ENCODE data around the gene PDE6B. TPM values are rescaled to one million over a fixed set of nuclear protein-coding genes. Genes with fewer than 3 reads are reported as not detected.

The PDE6B gene
- polyA plus RNA-seq, 1 donor (not counting 4 experiments of a cell fraction or from before 2014, with no cell fraction given), result not detected

- Histone ChIP-seq H3K27me3 (ENCODE audit: control insufficient read depth, extremely low read depth, insufficient read depth, low read length) (peaks cover 6% of the 10 kb centered on the region), H3K27ac (ENCODE audit: control insufficient read depth, insufficient read depth, low read length) (no peak overlapping the region), H3K36me3 (ENCODE audit: control insufficient read depth in 2 of 2, extremely low read depth in 1 of 2, insufficient read depth in 2 of 2, low read length in 2 of 2) (no peaks in the 10 kb centered on the region), H3K9ac (ENCODE audit: control insufficient read depth, extremely low read depth, insufficient read depth, low read length) (no peak overlapping the region), H3K9me3 (ENCODE audit: control insufficient read depth, low read depth, low read length) (peaks cover 13% of the 10 kb centered on the region), H3K9me1 (ENCODE audit: control insufficient read depth, extremely low read depth, insufficient read depth, low read length) (no peaks in the 10 kb centered on the region), H3K4me2 (ENCODE audit: control insufficient read depth, extremely low read depth, insufficient read depth, low read depth, low read length) (no peak overlapping the region), H3K79me2 (ENCODE audit: control insufficient read depth, insufficient read depth, low read length) (no peaks in the 10 kb centered on the region), H4K20me1 (ENCODE audit: control insufficient read depth, extremely low read depth, insufficient read depth, low read length) (no peaks in the 10 kb centered on the region), H3K4me1 (ENCODE audit: control insufficient read depth, extremely low read depth, insufficient read depth, low read length) (no peaks in the 10 kb centered on the region), H3K4me3 (ENCODE audit: control insufficient read depth in 2 of 3, extremely low read depth in 1 of 3, insufficient read depth in 2 of 3, low read depth in 1 of 3, low read length in 3 of 3) (no peak overlapping the region), H2AFZ (ENCODE audit: control insufficient read depth, low read length) (no peak overlapping the region)
- DNase-seq (ENCODE audit: low read depth, low spot score) (no peak), FAIRE-seq (no peak)
- dilution Hi-C loops (cut with MboI; ENCODE audit: extremely low pct_ligation_motif_present, low sequenced_read_pairs), result no loop called here
- TF ChIP-seq, protein P1, sequence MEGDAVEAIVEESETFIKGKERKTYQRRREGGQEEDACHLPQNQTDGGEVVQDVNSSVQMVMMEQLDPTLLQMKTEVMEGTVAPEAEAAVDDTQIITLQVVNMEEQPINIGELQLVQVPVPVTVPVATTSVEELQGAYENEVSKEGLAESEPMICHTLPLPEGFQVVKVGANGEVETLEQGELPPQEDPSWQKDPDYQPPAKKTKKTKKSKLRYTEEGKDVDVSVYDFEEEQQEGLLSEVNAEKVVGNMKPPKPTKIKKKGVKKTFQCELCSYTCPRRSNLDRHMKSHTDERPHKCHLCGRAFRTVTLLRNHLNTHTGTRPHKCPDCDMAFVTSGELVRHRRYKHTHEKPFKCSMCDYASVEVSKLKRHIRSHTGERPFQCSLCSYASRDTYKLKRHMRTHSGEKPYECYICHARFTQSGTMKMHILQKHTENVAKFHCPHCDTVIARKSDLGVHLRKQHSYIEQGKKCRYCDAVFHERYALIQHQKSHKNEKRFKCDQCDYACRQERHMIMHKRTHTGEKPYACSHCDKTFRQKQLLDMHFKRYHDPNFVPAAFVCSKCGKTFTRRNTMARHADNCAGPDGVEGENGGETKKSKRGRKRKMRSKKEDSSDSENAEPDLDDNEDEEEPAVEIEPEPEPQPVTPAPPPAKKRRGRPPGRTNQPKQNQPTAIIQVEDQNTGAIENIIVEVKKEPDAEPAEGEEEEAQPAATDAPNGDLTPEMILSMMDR (optimal IDR thresholded peaks at IDR 0.05 in 1 of 3, IDR thresholded peaks at IDR 0.05 in 1 of 3, conservative IDR thresholded peaks at IDR 0.05 in 1 of 3; ENCODE audit: extremely low read depth in 1 of 3, insufficient read depth in 2 of 3, low read length in 3 of 3), result no peak
- no peak for TF ChIP-seq EZH2 (IDR thresholded peaks at IDR 0.05; ENCODE audit: low read length)
Observed at GRCh38 chr4:630656-631055, 5.3 kb downstream of the PDE6B start.

DNA sequence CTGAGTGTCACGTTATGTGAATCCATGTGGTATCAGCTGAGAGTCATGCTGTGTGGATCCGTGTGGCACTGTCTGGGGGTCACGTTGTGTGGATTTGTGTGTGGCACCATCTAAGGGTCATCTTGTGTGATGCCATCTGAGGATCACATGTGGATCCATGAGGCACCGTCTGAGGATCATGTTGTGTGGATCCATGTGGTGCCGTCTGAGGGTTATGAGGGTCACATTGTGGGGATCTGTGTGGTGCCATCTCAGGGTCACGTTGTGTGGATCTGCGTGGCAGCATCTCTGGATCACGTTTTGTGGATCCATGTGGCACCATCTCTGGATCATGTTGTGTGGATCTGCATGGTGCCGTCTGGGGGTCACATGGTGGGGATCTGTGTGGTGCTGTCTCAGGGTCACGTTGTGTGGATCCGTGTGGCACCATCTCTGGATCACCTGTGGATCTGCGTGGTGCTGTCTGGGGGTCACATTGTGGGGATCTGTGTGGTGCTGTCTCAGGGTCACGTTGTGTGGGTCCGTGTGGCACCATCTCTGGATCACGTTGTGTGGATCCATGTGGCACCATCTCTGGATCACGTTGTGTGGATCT is 6.9 kb downstream of the PDE6B start:
- DNase-seq (ENCODE audit: low read depth, low spot score) (no peak), FAIRE-seq (peak; percentile 32)
- Histone ChIP-seq H2AFZ (ENCODE audit: control insufficient read depth, low read length) (no peak overlapping the region), H3K36me3 (ENCODE audit: control insufficient read depth in 2 of 2, extremely low read depth in 1 of 2, insufficient read depth in 2 of 2, low read length in 2 of 2) (no peaks in the 10 kb centered on the region), H3K4me3 (ENCODE audit: control insufficient read depth in 2 of 3, extremely low read depth in 1 of 3, insufficient read depth in 2 of 3, low read depth in 1 of 3, low read length in 3 of 3) (no peak overlapping the region), H3K79me2 (ENCODE audit: control insufficient read depth, insufficient read depth, low read length) (no peaks in the 10 kb centered on the region), H3K27ac (ENCODE audit: control insufficient read depth, insufficient read depth, low read length) (no peak overlapping the region), H3K4me2 (ENCODE audit: control insufficient read depth, extremely low read depth, insufficient read depth, low read depth, low read length) (no peak overlapping the region), H3K9me1 (ENCODE audit: control insufficient read depth, extremely low read depth, insufficient read depth, low read length) (no peaks in the 10 kb centered on the region), H3K9me3 (ENCODE audit: control insufficient read depth, low read depth, low read length) (peaks cover 13% of the 10 kb centered on the region), H4K20me1 (ENCODE audit: control insufficient read depth, extremely low read depth, insufficient read depth, low read length) (no peaks in the 10 kb centered on the region), H3K27me3 (ENCODE audit: control insufficient read depth, extremely low read depth, insufficient read depth, low read length) (peaks cover 10% of the 10 kb centered on the region), H3K4me1 (ENCODE audit: control insufficient read depth, extremely low read depth, insufficient read depth, low read length) (no peaks in the 10 kb centered on the region), H3K9ac (ENCODE audit: control insufficient read depth, extremely low read depth, insufficient read depth, low read length) (no peak overlapping the region)
- dilution Hi-C loops (cut with MboI; ENCODE audit: extremely low pct_ligation_motif_present, low sequenced_read_pairs), result no loop called here
- no peak for TF ChIP-seq EZH2 (IDR thresholded peaks at IDR 0.05; ENCODE audit: low read length)
- TF ChIP-seq, protein P1 (optimal IDR thresholded peaks at IDR 0.05 in 1 of 3, IDR thresholded peaks at IDR 0.05 in 1 of 3, conservative IDR thresholded peaks at IDR 0.05 in 1 of 3; ENCODE audit: extremely low read depth in 1 of 3, insufficient read depth in 2 of 3, low read length in 3 of 3), result no peak

Measured in keratinocyte (primary cell).